H1 (cell line): ENCODE data around the gene PTPN2. TPM values are rescaled to one million over a fixed set of nuclear protein-coding genes. Genes with fewer than 3 reads are reported as not detected.

ENCODE experiments used
- CTCF ChIA-PET: fragments of 300-600 bp; sonication (Branson Sonifier 250); formaldehyde crosslinking; loops from one replicate; lab custom pipeline; 2021; ENCODE audit not compliant: partially characterized antibody; lab: Charles Lee
- POLR2A ChIA-PET: fragments of 300-600 bp; sonication (Branson Sonifier 250); formaldehyde crosslinking; loops from one replicate; lab custom pipeline; 2021; ENCODE audit warnings: inconsistent platforms; ENCODE audit not compliant: partially characterized antibody; lab: Charles Lee
- DNase-seq, 2 experiments: peaks; one replicate each; pipeline versions ENCODE4 v3.0.0 to v3.0.0-alpha.2; 2010 to 2022; ENCODE audit warnings: low spot score in 2 of 2, low read depth in 1 of 2, mixed read lengths in 1 of 2
- FAIRE-seq: peaks from 2 replicates; lab custom pipeline; 2011; peaks lifted over from hg19 to GRCh38; lab: Jason Lieb, UNC
- H2AFZ ChIP-seq: 2 replicates; pipeline ENCODE4 v1.8.1; 2012; ENCODE audit warnings: low read length, inconsistent platforms
- H2AK5ac ChIP-seq: 2 replicates; pipeline ENCODE4 v1.6.1; 2013; ENCODE audit warnings: low read depth, low read length
- H2BK120ac ChIP-seq: replicated peaks from 2 replicates; pipeline ENCODE3; 2013; ENCODE audit warnings: low read depth, low read length, inconsistent platforms
- H2BK12ac ChIP-seq: 2 replicates; pipeline ENCODE4 v1.6.1; 2013; ENCODE audit warnings: low read depth, low read length
- H2BK15ac ChIP-seq: 2 replicates; pipeline ENCODE4 v1.6.1; 2013; ENCODE audit warnings: low read length
- H2BK20ac ChIP-seq: 2 replicates; pipeline ENCODE4 v1.6.1; 2013; ENCODE audit warnings: low read length
- H2BK5ac ChIP-seq: 2 replicates; pipeline ENCODE4 v1.6.1; 2013; ENCODE audit warnings: low read depth, low read length
- H3K14ac ChIP-seq: 2 replicates; pipeline ENCODE4 v1.6.1; 2013; ENCODE audit warnings: inconsistent platforms; ENCODE audit not compliant: insufficient read length
- H3K18ac ChIP-seq: 2 replicates; pipeline ENCODE4 v1.6.1; 2013; ENCODE audit warnings: low read length; ENCODE audit errors: extremely low read depth
- H3K23ac ChIP-seq: 2 replicates; pipeline ENCODE4 v1.6.1; 2013; ENCODE audit warnings: inconsistent platforms; ENCODE audit not compliant: insufficient read length
- H3K23me2 ChIP-seq: 2 replicates; pipeline ENCODE4 v1.6.1; 2013; ENCODE audit warnings: low read depth, low read length
- H3K27ac ChIP-seq: 2 replicates; pipeline ENCODE4 v1.6.1; 2011; ENCODE audit warnings: low read depth, low read length, inconsistent platforms
- H3K27me3 ChIP-seq, 4 experiments: replicated peaks in 1 of 4; 1 replicate in 1 of 4; 2 replicates in 3 of 4; pipeline versions ENCODE4 v1.6.1 to v1.8.1; 2011 to 2013; ENCODE audit warnings: low read length in 3 of 4, mild to moderate bottlenecking in 3 of 4, inconsistent platforms in 2 of 4, mixed read lengths in 2 of 4, moderate library complexity in 1 of 4; ENCODE audit not compliant: control insufficient read depth in 3 of 4, insufficient read depth in 3 of 4; ENCODE audit errors: extremely low read depth in 1 of 4
- H3K36me3 ChIP-seq, 4 experiments: 2 replicates each; pipeline versions ENCODE4 v1.6.1 to v1.8.1; 2011 to 2013; ENCODE audit warnings: mild to moderate bottlenecking in 4 of 4, low read length in 3 of 4, moderate library complexity in 2 of 4, control low read depth in 1 of 4, inconsistent platforms in 1 of 4; ENCODE audit not compliant: insufficient read depth in 4 of 4, control insufficient read depth in 2 of 4
- H3K4ac ChIP-seq: replicated peaks from 2 replicates; pipeline ENCODE3; 2013; ENCODE audit warnings: low read length, low read depth, mixed read lengths, inconsistent platforms; ENCODE audit not compliant: insufficient read length
- H3K4me1 ChIP-seq, 4 experiments: replicated peaks in 1 of 4; 1 replicate in 1 of 4; 2 replicates in 3 of 4; pipeline versions ENCODE4 v1.6.1 to v1.8.1; 2011 to 2013; ENCODE audit warnings: low read length in 3 of 4, inconsistent platforms in 2 of 4, mixed read lengths in 1 of 4; ENCODE audit not compliant: insufficient read depth in 4 of 4, control insufficient read depth in 3 of 4
- H3K4me2 ChIP-seq, 2 experiments: 2 replicates each; pipeline versions ENCODE4 v1.6.1 to v1.8.1; 2011 to 2013; ENCODE audit warnings: low read depth in 2 of 2, low read length in 2 of 2, control low read depth in 1 of 2, inconsistent platforms in 1 of 2, mild to moderate bottlenecking in 1 of 2; ENCODE audit not compliant: insufficient read depth in 1 of 2
- H3K4me3 ChIP-seq, 4 experiments: fragments of 200-600, 300-600 bp in 1 of 4; sonication (generic), shearing (Covaris generic), sonication (Bioruptor Twin) in 1 of 4; 2 replicates each; pipeline versions ENCODE4 v1.5.1 to v1.8.1; 2011 to 2016; ENCODE audit warnings: low read length in 4 of 4, low read depth in 3 of 4, control low read depth in 2 of 4, inconsistent platforms in 2 of 4, mild to moderate bottlenecking in 2 of 4, mixed read lengths in 1 of 4, moderate library complexity in 1 of 4; ENCODE audit not compliant: insufficient read depth in 2 of 4; ENCODE audit errors: extremely low read depth in 1 of 4
- H3K56ac ChIP-seq: replicated peaks from 2 replicates; pipeline ENCODE3; 2013; ENCODE audit warnings: low read depth, mild to moderate bottlenecking, mixed read lengths, low read length, inconsistent platforms; ENCODE audit not compliant: insufficient read length
- H3K79me1 ChIP-seq: 2 replicates; pipeline ENCODE4 v1.6.1; 2013; ENCODE audit warnings: low read depth, low read length, control low read depth
- H3K79me2 ChIP-seq, 2 experiments: 2 replicates each; pipeline versions ENCODE4 v1.6.1 to v1.8.1; 2012 to 2013; ENCODE audit warnings: low read length in 2 of 2, mild to moderate bottlenecking in 2 of 2, inconsistent platforms in 1 of 2; ENCODE audit not compliant: insufficient read depth in 2 of 2, control insufficient read depth in 1 of 2
- H3K9ac ChIP-seq, 4 experiments: replicated peaks in 1 of 4; 1 replicate in 1 of 4; 2 replicates in 3 of 4; pipeline versions ENCODE4 v1.6.1 to v1.8.1; 2011 to 2013; ENCODE audit warnings: low read depth in 3 of 4, low read length in 3 of 4, control low read depth in 2 of 4, mild to moderate bottlenecking in 2 of 4, moderate library complexity in 2 of 4, inconsistent platforms in 1 of 4; ENCODE audit errors: extremely low read depth in 1 of 4
- H3K9me3 ChIP-seq, 2 experiments: 2 replicates each; pipeline versions ENCODE4 v1.6.1 to v1.8.1; 2012 to 2013; ENCODE audit warnings: mild to moderate bottlenecking in 2 of 2, moderate library complexity in 2 of 2, control low read depth in 1 of 2, inconsistent platforms in 1 of 2, low read depth in 1 of 2, low read length in 1 of 2, mixed read lengths in 1 of 2; ENCODE audit not compliant: insufficient read depth in 2 of 2
- H4K20me1 ChIP-seq, 2 experiments: replicated peaks in 1 of 2; 2 replicates each; pipeline versions ENCODE3 to v1.8.1; 2011 to 2013; ENCODE audit warnings: inconsistent platforms in 2 of 2, low read length in 2 of 2, mild to moderate bottlenecking in 1 of 2; ENCODE audit not compliant: insufficient read depth in 2 of 2, control insufficient read depth in 1 of 2
- H4K5ac ChIP-seq: 2 replicates; pipeline ENCODE4 v1.6.1; 2013; ENCODE audit warnings: low read length, low read depth, mixed read lengths, inconsistent platforms; ENCODE audit not compliant: insufficient read length
- H4K8ac ChIP-seq: 2 replicates; pipeline ENCODE4 v1.8.0; 2013; ENCODE audit warnings: mild to moderate bottlenecking, moderate library complexity, low read length, inconsistent platforms; ENCODE audit not compliant: insufficient read depth; ENCODE audit errors: extremely low read depth
- H4K91ac ChIP-seq: replicated peaks from 2 replicates; pipeline ENCODE3; 2013; ENCODE audit warnings: low read length, mixed read lengths, inconsistent platforms; ENCODE audit not compliant: insufficient read length
- BCL11A ChIP-seq, 2 experiments: IDR thresholded peaks; one replicate each; pipeline ENCODE4 v1.6.1; 2011; ENCODE audit warnings: low read depth in 2 of 2, low read length in 2 of 2, mild to moderate bottlenecking in 2 of 2
- CBX5 ChIP-seq: fragments of 300-800, 300-1000 bp; sonication (generic); IDR thresholded peaks from 2 replicates; pipeline ENCODE4 v1.7.1; 2016; ENCODE audit warnings: antibody characterized with exemption, low read length, low read depth
- GABPA ChIP-seq: IDR thresholded peaks from 2 replicates; pipeline ENCODE4 v1.6.1; 2011; ENCODE audit warnings: mild to moderate bottlenecking, low read length, moderate library complexity, borderline replicate concordance; ENCODE audit not compliant: insufficient read depth
- KDM5A ChIP-seq: fragments of 200-600 bp; IDR thresholded peaks from 2 replicates; pipeline ENCODE4 v1.7.1; 2012; ENCODE audit warnings: mild to moderate bottlenecking, low read length, inconsistent platforms, mixed read lengths
- NANOG ChIP-seq: IDR thresholded peaks from 2 replicates; pipeline ENCODE4 v1.6.1; 2011; ENCODE audit warnings: low read length, low read depth, mild to moderate bottlenecking, inconsistent platforms; ENCODE audit not compliant: insufficient read depth, poor library complexity, severe bottlenecking
- PHF8 ChIP-seq: fragments of 200-600 bp; sonication (generic); conservative IDR thresholded peaks from 2 replicates; pipeline ENCODE4 v1.7.1; 2012; ENCODE audit warnings: low read depth, mild to moderate bottlenecking, inconsistent platforms, low read length, moderate library complexity
- POLR2A ChIP-seq, 2 experiments: IDR thresholded peaks; 1 replicate in 1 of 2; 2 replicates in 1 of 2; pipeline ENCODE4 v1.6.1; 2011; ENCODE audit warnings: low read depth in 2 of 2, low read length in 2 of 2, mild to moderate bottlenecking in 2 of 2; ENCODE audit errors: control extremely low read depth in 1 of 2
- RBBP5 ChIP-seq: IDR thresholded peaks from 2 replicates; pipeline ENCODE4 v1.7.1; 2012; ENCODE audit warnings: low read depth, mild to moderate bottlenecking, inconsistent platforms, low read length, moderate library complexity, borderline replicate concordance
- SIRT6 ChIP-seq: IDR thresholded peaks from one replicate; pipeline ENCODE4 v1.7.1; 2012; ENCODE audit warnings: low read length, inconsistent platforms
- SP2 ChIP-seq: IDR thresholded peaks from 2 replicates; pipeline ENCODE4 v1.6.1; 2012; ENCODE audit warnings: mild to moderate bottlenecking, low read length, inconsistent platforms
- SP4 ChIP-seq: IDR thresholded peaks from 2 replicates; pipeline ENCODE4 v1.6.1; 2012; ENCODE audit warnings: low read length, inconsistent platforms
- SUZ12 ChIP-seq: fragments of 200-600 bp; sonication (generic); IDR thresholded peaks from 2 replicates; pipeline ENCODE4 v1.6.1; 2012; ENCODE audit warnings: mild to moderate bottlenecking, inconsistent platforms, low read length, moderate library complexity, mixed read lengths
- TAF1 ChIP-seq: IDR thresholded peaks from 2 replicates; pipeline ENCODE4 v1.6.1; 2011; ENCODE audit warnings: mild to moderate bottlenecking, low read depth, low read length
- TCF12 ChIP-seq: IDR thresholded peaks from 2 replicates; pipeline ENCODE4 v1.6.1; 2011; ENCODE audit warnings: low read depth, mild to moderate bottlenecking, low read length
- WGBS, 2 experiments: shearing (Covaris generic) in 1 of 2; methylation state at CpG; one replicate each; pipeline versions ENCODE4 v1.1.6 to v1.1.7; 2013 to 2015; ENCODE audit warnings: low lambda C conversion rate in 2 of 2, mixed read lengths in 2 of 2, inconsistent platforms in 1 of 2, low coverage in 1 of 2, missing lambda C conversion rate in 1 of 2; ENCODE audit not compliant: insufficient replicate concordance in 2 of 2, insufficient coverage in 1 of 2, insufficient read length in 1 of 2; ENCODE audit errors: extremely low coverage in 1 of 2, missing lambda C conversion rate in 1 of 2; 5-methylcytosine and 5-hydroxymethylcytosine counted together
- polyA plus RNA-seq, 7 experiments: library from polyadenylated mRNA; depleted of rRNA in 3 of 7; stranded (reverse) in 5 of 7; unstranded in 2 of 7; fragments of >200 nt in 5 of 7; fragments of 200-250 nt in 2 of 7; gene quantifications; 1 replicate in 5 of 7; 2 replicates in 1 of 7; 4 replicates in 1 of 7; pipeline versions ENCODE4 v1.2.1 to v1.2.3, GENCODE V29; 2011 to 2013; ENCODE audit warnings: missing spikeins in 2 of 7, mixed read lengths in 2 of 7
- total RNA-seq: library from RNA; stranded (reverse); fragmentation: NEBNext Ultra II Directional; extraction: Animal tissue kit (Norgen Biotek cat#: 25700); gene quantifications from 2 replicates; pipeline ENCODE4 v1.2.1, GENCODE V29; 2021

PTPN2 gene
- total and polyA plus RNA-seq, 2 of the 8 experiments (the other 6 are each of a cell fraction or from before 2014, with no cell fraction given) = 16.4 to 54.0 TPM

DNA sequence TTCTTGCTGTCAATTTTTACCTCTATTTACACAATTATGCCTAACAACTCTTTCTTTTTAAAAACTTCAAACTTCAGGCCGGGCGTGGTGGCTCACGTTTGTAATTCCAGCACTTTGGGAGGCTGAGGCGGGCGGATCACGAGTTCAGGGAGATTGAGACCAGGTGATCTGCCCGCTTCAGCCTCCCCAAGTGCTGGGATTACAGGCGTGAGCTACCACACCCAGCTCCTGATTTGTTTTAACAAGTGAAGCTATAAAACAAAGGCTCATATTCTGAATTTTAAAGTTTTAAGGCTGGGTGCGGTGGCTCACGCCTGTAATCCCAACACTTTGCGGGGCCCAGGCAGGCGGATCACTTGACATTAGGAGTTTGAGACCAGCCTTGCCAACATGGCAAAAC is 15.5 kb downstream of the PTPN2 start:
- H3K9me3 ChIP-seq = peaks cover 0 to 6% of the 10 kb centered on the region in 2 experiments; a peak in 1 of 4 replicates
- no peaks in the 10 kb centered on the region; a peak in 1 of 8 replicates for H3K36me3 ChIP-seq
- H3K18ac ChIP-seq = no peak overlapping the region
- no peak overlapping the region for H3K9ac ChIP-seq
- FAIRE-seq (no peak), DNase-seq (no peak)
- no peaks in the 10 kb centered on the region for H3K4me1 ChIP-seq
- peaks cover 0 to 79% of the 10 kb centered on the region in 2 experiments; a peak in 3 of 4 replicates for H3K79me2 ChIP-seq
- H3K14ac ChIP-seq = no peak overlapping the region
- ChIA-PET POLR2A (interaction anchor here (1.1 kb wide), 1 partner anchor 14 kb away, joined by 4 read pairs; no protein-coding TSS in a partner anchor), CTCF (interaction anchor here (1.0 kb wide), 1 partner anchor 142 kb away, joined by 3 read pairs; no protein-coding TSS in a partner anchor)
- no peak overlapping the region for H4K8ac ChIP-seq
- peaks cover 0 to 2% of the 10 kb centered on the region in 2 experiments for H4K20me1 ChIP-seq
- H4K91ac ChIP-seq = no peak overlapping the region
- H2BK20ac ChIP-seq = no peak overlapping the region
- no peak overlapping the region for H2BK120ac ChIP-seq
- no peak overlapping the region for H3K4me2 ChIP-seq
- H3K27me3 ChIP-seq = no peaks in the 10 kb centered on the region
- H3K4ac ChIP-seq = no peak overlapping the region
- H3K23me2 ChIP-seq = peaks cover 1% of the 10 kb centered on the region; the same call in 1 of the 2 replicates
- H4K5ac ChIP-seq = no peak overlapping the region
- H3K4me3 ChIP-seq = no peak overlapping the region
- WGBS, 2 experiments = 98% methylated on average over 12 of the region's 12 CpGs; no CpG with 5 or more reads in 1 of the 2 experiments
- no peak overlapping the region for H2BK15ac ChIP-seq
- H3K56ac ChIP-seq = no peak overlapping the region
- H2BK12ac ChIP-seq = no peak overlapping the region
- no peak overlapping the region for H3K27ac ChIP-seq
- no peak overlapping the region for H2AK5ac ChIP-seq
- no peak overlapping the region for H2AFZ ChIP-seq
- H2BK5ac ChIP-seq = no peak overlapping the region
- TF ChIP-seq SUZ12 = no peak
- TF ChIP-seq SP2 = no peak
- no peak for TF ChIP-seq SP4
- TF ChIP-seq BCL11A (IDR thresholded peaks at IDR 0.05; ENCODE audit: low read depth in 2 of 2, low read length in 2 of 2) = no peak
- no peak for TF ChIP-seq RBBP5
- no peak for TF ChIP-seq POLR2A (IDR thresholded peaks at IDR 0.05; ENCODE audit: control extremely low read depth in 1 of 2, low read depth in 2 of 2, low read length in 2 of 2)
- no peak for TF ChIP-seq GABPA
- no peak for TF ChIP-seq SIRT6
- no peak for TF ChIP-seq CBX5
- TF ChIP-seq NANOG = no peak
- no peak for TF ChIP-seq PHF8
- TF ChIP-seq TAF1 = no peak
- no peak for TF ChIP-seq KDM5A
- TF ChIP-seq TCF12 = no peak
- peaks cover 2% of the 10 kb centered on the region; the same call in 1 of the 2 replicates for H3K79me1 ChIP-seq
- H3K23ac ChIP-seq = no peak overlapping the region
